Hepatocyte (in vitro differentiated cells): ENCODE data around the gene DMBX1. TPM values are rescaled to one million over a fixed set of nuclear protein-coding genes. Genes with fewer than 3 reads are reported as not detected.

Source experiments
- DNase-seq: peaks from one replicate; pipeline ENCODE4 v3.0.0-alpha.2; 2016; ENCODE audit warnings: low spot score
- H2AFZ ChIP-seq: fragments of 200-600 bp; sonication (generic); 2 replicates; pipeline ENCODE4 v1.6.0; 2016; ENCODE audit warnings: antibody characterized with exemption, mild to moderate bottlenecking
- H3K27ac ChIP-seq: fragments of 200-600 bp; sonication (generic); 2 replicates; pipeline ENCODE4 v1.5.1; 2016; ENCODE audit warnings: mild to moderate bottlenecking
- H3K27me3 ChIP-seq: fragments of 200-600 bp; sonication (generic); 2 replicates; pipeline ENCODE4 v1.6.1; 2016
- H3K36me3 ChIP-seq: fragments of 200-600 bp; sonication (generic); replicated peaks from 2 replicates; pipeline ENCODE4 v1.5.1; 2016; ENCODE audit warnings: low read depth; ENCODE audit not compliant: insufficient read depth
- H3K4me1 ChIP-seq: fragments of 200-600 bp; sonication (generic); 2 replicates; pipeline ENCODE4 v1.5.1; 2016; ENCODE audit warnings: mild to moderate bottlenecking, moderate library complexity; ENCODE audit not compliant: insufficient read depth
- H3K4me2 ChIP-seq: fragments of 200-600 bp; sonication (generic); 2 replicates; pipeline ENCODE4 v1.6.0; 2016
- H3K4me3 ChIP-seq: fragments of 200-600 bp; sonication (generic); 2 replicates; pipeline ENCODE4 v1.5.1; 2016; ENCODE audit warnings: mild to moderate bottlenecking
- H3K79me2 ChIP-seq: fragments of 200-600 bp; sonication (generic); 2 replicates; pipeline ENCODE4 v1.6.0; 2017; ENCODE audit warnings: mild to moderate bottlenecking
- H3K9me2 ChIP-seq: fragments of 200-600 bp; sonication (generic); replicated peaks from 2 replicates; pipeline ENCODE4 v1.6.0; 2017; ENCODE audit warnings: mild to moderate bottlenecking; ENCODE audit not compliant: insufficient read depth
- H3K9me3 ChIP-seq: fragments of 200-600 bp; sonication (generic); 2 replicates; pipeline ENCODE4 v1.5.1; 2016; ENCODE audit warnings: low read depth, mild to moderate bottlenecking
- H4K20me1 ChIP-seq: fragments of 200-600 bp; sonication (generic); 2 replicates; pipeline ENCODE4 v1.6.0; 2016; ENCODE audit warnings: mild to moderate bottlenecking; ENCODE audit not compliant: insufficient read depth, poor library complexity, severe bottlenecking
- CTCF ChIP-seq: fragments of 200-600 bp; sonication (generic); IDR thresholded peaks from 2 replicates; pipeline ENCODE4 v1.5.1; 2016; ENCODE audit warnings: antibody characterized with exemption, mild to moderate bottlenecking; ENCODE audit not compliant: poor library complexity
- EZH2 ChIP-seq: fragments of 200-600 bp; sonication (generic); IDR thresholded peaks from 2 replicates; pipeline ENCODE4 v1.6.1; 2016; ENCODE audit warnings: antibody characterized with exemption, mild to moderate bottlenecking, borderline replicate concordance
- EZH2phosphoT487 ChIP-seq: fragments of 200-600 bp; sonication (generic); IDR thresholded peaks from one replicate; pipeline ENCODE4 v1.6.1; 2018; ENCODE audit warnings: antibody characterized with exemption, mild to moderate bottlenecking, low read depth, moderate library complexity; ENCODE audit not compliant: unreplicated experiment, severe bottlenecking
- WGBS: methylation state at CpG from one replicate; pipeline ENCODE4 v1.1.6; 2016; ENCODE audit warnings: low lambda C conversion rate; ENCODE audit errors: missing lambda C conversion rate; 5-methylcytosine and 5-hydroxymethylcytosine counted together
- polyA plus RNA-seq: library from polyadenylated mRNA; unstranded; fragments of >200 nt; fragmentation: Nextera tagmentation; extraction: Ambion mirVana; gene quantifications from 2 replicates; pipeline ENCODE4 v1.2.1, GENCODE V29; 2016
- total RNA-seq: library from RNA; depleted of rRNA; stranded (reverse); fragments of >200 nt; gene quantifications from 2 replicates; pipeline ENCODE4 v1.2.3, GENCODE V29; 2014

DMBX1 gene
- total and polyA plus RNA-seq, 2 experiments from 2014 or later, result not detected

GRCh38 chr1:46516200-46516950, 26.7 kb downstream of the DMBX1 start:
- WGBS, result 62% methylated on average over 12 of the region's 12 CpGs
- Histone ChIP-seq H3K4me2 (peak overlapping the region; percentile 49), H3K9me3 (no peaks in the 10 kb centered on the region), H2AFZ (no peak overlapping the region), H3K27ac (no peak overlapping the region), H3K36me3 (no peaks in the 10 kb centered on the region), H3K9me2 (no peaks in the 10 kb centered on the region), H3K27me3 (no peaks in the 10 kb centered on the region), H3K4me1 (peaks cover 11% of the 10 kb centered on the region), H3K79me2 (no peaks in the 10 kb centered on the region), H4K20me1 (no peaks in the 10 kb centered on the region), H3K4me3 (no peak overlapping the region)
- TF ChIP-seq EZH2, result no peak
- no peak for TF ChIP-seq EZH2phosphoT487
- no peak for TF ChIP-seq CTCF
- no peak for DNase-seq

- Histone ChIP-seq H3K9me3 (no peaks in the 10 kb centered on the region), H3K27me3 (no peaks in the 10 kb centered on the region), H3K9me2 (no peaks in the 10 kb centered on the region), H3K4me2 (peak overlapping the region; percentile 49), H3K4me1 (peaks cover 11% of the 10 kb centered on the region), H3K27ac (no peak overlapping the region), H3K36me3 (no peaks in the 10 kb centered on the region), H3K79me2 (no peaks in the 10 kb centered on the region), H3K4me3 (no peak overlapping the region), H4K20me1 (no peaks in the 10 kb centered on the region), H2AFZ (no peak overlapping the region)
- TF ChIP-seq EZH2 (no peak), CTCF (no peak), EZH2phosphoT487 (no peak)
- no peak for DNase-seq
- 5% methylated on average over 10 of the region's 10 CpGs for WGBS
Measured at GRCh38 chr1:46517010-46517600, 27.5 kb downstream of the DMBX1 start.

- H3K9me2 ChIP-seq, result no peaks in the 10 kb centered on the region
- no peak overlapping the region for H2AFZ ChIP-seq
- no peak overlapping the region for H3K4me3 ChIP-seq
- H3K79me2 ChIP-seq, result no peaks in the 10 kb centered on the region
- H3K9me3 ChIP-seq, result no peaks in the 10 kb centered on the region
- H3K27ac ChIP-seq, result no peak overlapping the region
- H3K27me3 ChIP-seq, result no peaks in the 10 kb centered on the region
- no peak overlapping the region for H3K4me2 ChIP-seq
- no peaks in the 10 kb centered on the region for H4K20me1 ChIP-seq
- 78% methylated on average over 4 of the region's 4 CpGs for whole genome bisulfite sequencing
- H3K4me1 ChIP-seq, result peaks cover 19% of the 10 kb centered on the region
- TF ChIP-seq EZH2, result no peak
- TF ChIP-seq EZH2phosphoT487, result no peak
- no peak for TF ChIP-seq CTCF
- H3K36me3 ChIP-seq, result no peaks in the 10 kb centered on the region
- no peak for DNase-seq
Measured at GRCh38 chr1:46517932-46518498, 28.4 kb downstream of the DMBX1 start.
